ENCODE measurements around the gene TCF12.
A peak's percentile ranks its signal among the peaks of the same experiment; 100 is the strongest.

Gene TCF12

GRCh38 chr15:57169643-57170042, 251.2 kb downstream of the TCF12 start:
- DNase-seq (ENCODE audit: low read depth), result no peak

DNA sequence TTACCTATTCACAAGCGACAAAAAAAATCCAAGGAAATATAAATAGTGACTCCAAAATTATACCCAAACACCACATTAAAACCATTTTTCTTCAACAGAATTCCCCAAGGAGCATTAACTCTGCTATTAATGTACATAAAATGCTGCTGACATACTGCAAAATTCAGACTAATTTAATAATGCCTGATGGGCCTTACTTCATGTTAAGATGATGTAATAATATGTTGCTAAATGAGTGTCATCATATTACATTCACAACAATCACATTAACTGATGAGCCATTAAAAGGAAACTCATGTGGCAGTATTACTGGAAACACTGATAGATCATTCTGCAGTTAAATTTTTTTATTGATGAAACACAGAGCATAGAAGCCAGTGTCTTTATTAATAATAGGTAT, 253.0 kb downstream of the TCF12 start:
- DNase-seq (ENCODE audit: low read depth), result peak; percentile 15

- DNase-seq (ENCODE audit: low read depth), result peak; percentile 58
These were observed 254.5 kb downstream of the TCF12 start for GRCh38 chr15:57172925-57173324.

GRCh38 chr15:57183041-57183440, 264.6 kb downstream of the TCF12 start:
- DNase-seq (ENCODE audit: low read depth), result peak; percentile 48

- DNase-seq (ENCODE audit: low read depth), result peak; percentile 33
These were observed 265.3 kb downstream of the TCF12 start for GRCh38 chr15:57183614-57184344.

GRCh38 chr15:57184502-57184901, 266.1 kb downstream of the TCF12 start:
- no peak for DNase-seq (ENCODE audit: low read depth)

DNA sequence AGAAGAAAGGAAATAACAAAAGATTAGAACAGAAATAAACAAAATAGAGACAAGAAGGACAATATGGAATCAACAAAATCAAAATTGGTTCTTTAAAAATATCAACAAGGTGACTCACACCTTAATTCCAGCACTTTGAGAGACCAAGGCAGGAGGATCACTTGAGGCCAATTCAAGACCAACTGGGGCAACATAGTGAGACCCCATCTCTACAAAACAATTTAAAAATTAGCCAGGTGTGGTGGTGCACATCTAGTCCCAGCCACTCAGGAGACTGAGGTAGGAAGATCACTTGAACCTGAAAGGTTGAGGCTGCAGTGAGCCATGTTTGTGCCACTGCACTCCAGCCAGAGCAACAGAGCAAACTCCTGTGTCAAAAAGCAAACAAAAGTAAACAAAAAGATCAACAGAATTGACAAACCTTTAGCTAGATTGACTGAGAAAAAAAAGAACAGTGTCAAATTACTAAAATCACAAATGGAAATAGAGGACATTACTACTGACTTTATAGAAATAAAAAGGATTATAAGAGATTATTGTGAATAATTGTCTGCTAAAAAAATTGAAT, 267.1 kb downstream of the TCF12 start:
- no peak for DNase-seq (ENCODE audit: low read depth)

GRCh38 chr15:57189466-57189865, 271.0 kb downstream of the TCF12 start:
- DNase-seq (ENCODE audit: low read depth), result no peak

DNA sequence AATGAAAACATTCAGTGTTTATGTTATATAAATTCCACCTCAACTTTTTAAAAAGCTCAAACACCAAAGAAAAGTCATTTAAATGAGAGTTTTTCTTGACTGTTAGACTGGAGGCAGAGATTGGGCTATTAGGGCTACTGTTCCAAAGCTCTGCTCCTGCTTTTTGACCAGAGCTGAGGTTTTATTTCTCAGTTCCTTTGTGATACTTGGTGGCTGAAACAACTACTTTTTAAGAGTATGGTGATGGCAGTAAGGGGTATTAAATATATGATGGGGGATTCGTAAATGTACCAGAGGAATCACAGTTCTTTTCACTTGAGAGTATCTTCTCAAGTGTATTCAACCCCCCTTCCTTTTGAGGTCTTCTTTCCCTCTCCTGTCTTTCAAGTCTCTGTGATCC, 271.8 kb downstream of the TCF12 start:
- no peak for DNase-seq (ENCODE audit: low read depth)

DNA sequence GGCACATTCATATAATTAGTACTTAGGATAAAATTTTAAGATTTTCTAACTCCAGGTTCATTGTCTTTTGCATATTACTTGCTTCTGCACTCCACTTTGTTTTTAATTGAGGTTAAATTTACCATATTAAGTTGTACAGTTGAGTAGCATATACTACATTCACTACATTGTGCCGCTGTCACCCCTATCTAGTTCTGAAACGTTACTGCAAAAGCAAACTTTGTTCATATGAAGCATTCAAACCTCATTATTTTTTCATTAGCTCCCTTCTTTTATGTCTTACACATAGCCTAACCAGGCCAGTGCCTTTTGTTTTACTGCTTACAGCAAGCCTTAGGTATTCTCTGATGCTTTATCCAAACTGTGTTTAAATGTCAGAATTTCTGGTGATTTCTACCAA, 274.7 kb downstream of the TCF12 start:
- DNase-seq (ENCODE audit: low read depth), result no peak

GRCh38 chr15:57195326-57195725, 276.9 kb downstream of the TCF12 start:
- DNase-seq (ENCODE audit: low read depth), result no peak

- DNase-seq (ENCODE audit: low read depth), result peak; percentile 59
These were observed 278.4 kb downstream of the TCF12 start for GRCh38 chr15:57196865-57197264.

DNA sequence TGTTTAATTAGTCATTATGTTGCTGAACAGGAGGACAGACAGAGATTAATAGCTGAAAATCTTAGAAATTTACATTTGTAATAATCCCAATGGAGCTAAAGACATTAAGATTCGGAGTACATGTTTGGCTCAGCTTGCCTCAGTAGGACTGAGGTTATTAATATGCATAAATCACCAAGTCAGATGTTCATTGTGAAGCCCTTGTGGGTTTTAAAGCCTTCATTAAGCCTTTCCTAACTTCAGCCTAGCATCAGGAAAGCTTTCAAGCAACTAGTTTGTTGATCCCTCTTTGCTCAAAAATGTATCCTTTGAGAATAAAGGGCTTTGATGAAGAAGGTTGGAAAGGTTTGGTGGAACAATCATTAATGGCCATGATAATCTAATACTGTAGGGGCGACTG, 279.7 kb downstream of the TCF12 start:
- no peak for DNase-seq (ENCODE audit: low read depth)

DNA sequence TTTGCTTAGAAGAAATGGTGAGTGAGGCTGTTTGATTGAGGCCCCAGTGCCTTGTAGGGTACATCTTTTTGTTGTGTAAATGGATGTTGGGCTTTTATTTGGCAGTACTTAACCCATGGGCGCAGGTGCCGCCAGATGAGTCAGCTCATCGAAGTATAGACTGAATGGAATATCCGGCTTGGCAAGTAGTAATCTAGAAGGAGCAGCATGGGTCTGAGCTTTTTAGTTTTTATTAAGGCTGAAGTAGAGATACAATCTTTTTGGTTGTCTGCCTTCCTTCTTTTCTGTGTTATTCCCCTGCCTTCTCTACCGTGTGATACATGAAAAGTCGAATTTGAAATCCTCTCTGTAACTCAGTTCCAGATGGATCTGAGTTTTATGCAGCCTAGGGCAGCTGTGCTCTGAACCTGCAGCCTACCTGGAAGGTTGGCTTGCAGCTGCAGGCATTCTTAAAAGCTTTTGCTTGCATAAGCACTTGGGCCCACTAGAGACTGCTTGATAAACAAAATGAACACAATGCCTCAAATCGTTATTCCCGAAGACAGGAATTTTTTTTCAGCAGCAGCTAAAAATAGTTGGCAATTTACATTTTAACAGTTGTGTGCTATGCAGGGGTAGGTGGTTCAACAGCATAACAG, 280.3 kb downstream of the TCF12 start:
- no peak for DNase-seq (ENCODE audit: low read depth)

DNA sequence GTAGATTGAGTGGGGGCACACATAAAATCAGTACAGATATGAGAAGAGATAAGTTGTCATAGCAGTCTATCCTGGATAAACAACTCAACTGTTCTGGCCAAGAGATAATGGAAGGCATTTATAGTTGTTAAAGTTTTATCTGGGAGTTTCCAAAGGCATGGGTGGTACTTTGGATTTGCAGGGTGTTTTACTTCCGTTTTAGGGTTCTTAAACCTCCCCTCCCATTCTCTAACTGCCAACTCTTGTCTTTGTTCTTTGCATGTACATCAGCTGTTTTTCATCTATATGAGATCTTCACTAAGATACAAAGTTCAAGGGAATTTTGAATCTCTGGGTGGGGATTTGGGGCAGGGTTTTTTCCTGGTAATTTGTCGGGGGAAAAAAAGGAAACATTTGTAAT, 283.1 kb downstream of the TCF12 start:
- DNase-seq (ENCODE audit: low read depth), result no peak

- DNase-seq (ENCODE audit: low read depth), result no peak
These were observed 285.5 kb downstream of the TCF12 start for GRCh38 chr15:57203906-57204305.

GRCh38 chr15:57205027-57205855, 286.8 kb downstream of the TCF12 start:
- no peak for DNase-seq (ENCODE audit: low read depth)

- DNase-seq (ENCODE audit: low read depth), result no peak
These were observed 287.6 kb downstream of the TCF12 start for GRCh38 chr15:57205996-57206395.

DNA sequence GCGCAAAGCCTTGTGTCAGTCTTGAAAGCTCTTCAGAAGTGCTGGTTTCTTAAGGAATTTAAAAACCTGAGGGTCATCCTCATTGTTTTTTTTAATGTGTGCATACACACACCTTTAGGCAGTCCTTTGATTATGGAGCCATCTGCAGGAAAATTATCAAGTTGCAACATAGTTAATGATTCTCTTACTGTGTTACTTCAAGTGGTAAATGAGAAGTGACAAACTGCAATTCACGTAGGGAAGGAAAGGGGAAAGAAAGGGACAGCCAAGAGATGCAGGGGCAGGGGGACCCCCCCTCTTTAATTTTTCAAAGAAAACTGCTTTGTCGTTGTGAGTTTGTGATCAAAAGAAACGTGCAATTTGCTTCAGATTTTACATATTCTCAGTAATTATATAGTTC, 295.4 kb downstream of the TCF12 start:
- DNase-seq (ENCODE audit: low read depth), result peak; percentile 53

GRCh38 chr15:57215326-57215725, 296.9 kb downstream of the TCF12 start:
- no peak for DNase-seq (ENCODE audit: low read depth)

DNA sequence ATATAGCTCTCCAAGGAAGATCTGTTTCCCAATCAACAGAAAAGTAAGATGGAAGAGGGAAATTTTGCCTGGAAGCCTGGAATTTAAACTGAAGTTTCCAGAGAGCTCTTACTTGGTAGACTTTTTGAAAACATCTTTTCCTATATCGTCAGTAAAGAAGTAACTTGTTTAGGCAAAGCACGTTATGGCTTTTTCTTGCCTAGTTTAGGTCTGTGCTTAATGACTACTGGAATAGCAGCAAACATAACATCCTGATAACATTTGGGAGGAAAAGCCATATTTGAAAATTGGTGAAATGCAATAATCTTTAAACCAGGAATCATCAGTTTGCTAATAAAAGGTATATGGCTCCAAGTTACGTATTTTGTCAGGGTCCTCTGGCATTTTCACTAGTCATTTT, 297.4 kb downstream of the TCF12 start:
- no peak for DNase-seq (ENCODE audit: low read depth)

DNA sequence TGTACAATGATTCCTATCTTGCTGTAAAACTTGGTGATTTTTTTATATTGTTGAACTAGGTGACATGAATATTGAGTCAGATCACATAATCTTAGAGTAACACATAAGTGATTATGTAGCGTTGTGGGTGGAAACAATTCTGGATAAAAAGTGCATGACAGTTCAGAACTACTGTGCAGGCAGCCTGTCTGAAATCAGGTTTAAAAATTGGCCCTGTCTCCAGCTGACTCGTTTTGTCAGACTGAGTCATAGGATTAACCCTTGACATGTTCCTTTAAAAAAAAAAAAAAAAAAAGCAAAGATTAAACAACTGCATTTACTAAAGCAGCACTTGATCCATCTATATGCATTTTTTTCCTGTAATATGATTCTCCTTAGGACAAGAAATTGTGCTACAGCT, 297.8 kb downstream of the TCF12 start:
- DNase-seq (ENCODE audit: low read depth), result peak; percentile 87
